Myocyte (in vitro differentiated cells): ENCODE results near the gene ALDH6A1. TPM values are rescaled to one million over a fixed set of nuclear protein-coding genes. Genes with fewer than 3 reads are reported as not detected.

Experiments used
- DNase-seq: peaks from one replicate; pipeline ENCODE4 v3.0.0-alpha.2; 2012; ENCODE audit warnings: low read depth
- total RNA-seq: library from RNA; depleted of rRNA; stranded (reverse); fragments of >200 nt; gene quantifications from 2 replicates; pipeline ENCODE4 v1.2.3, GENCODE V29; 2014

Gene ALDH6A1
- total RNA-seq, 1 donor from 2014 or later = 14.9 TPM

- no peak for DNase-seq
These were observed 34.3 kb downstream of the ALDH6A1 start for GRCh38 chr14:74049876-74050495.

GRCh38 chr14:74048281-74048680 lies 36.0 kb downstream of the ALDH6A1 start:
- no peak for DNase-seq

- DNase-seq = no peak
These were observed 38.7 kb downstream of the ALDH6A1 start for GRCh38 chr14:74045522-74045921.

- no peak for DNase-seq
These were observed 42.0 kb downstream of the ALDH6A1 start for GRCh38 chr14:74042296-74042695.

- DNase-seq = peak; percentile 66
These were observed 46.0 kb downstream of the ALDH6A1 start for GRCh38 chr14:74038020-74038859.

GRCh38 chr14:74035556-74035955 lies 48.7 kb downstream of the ALDH6A1 start:
- DNase-seq = no peak

GRCh38 chr14:74034572-74034971 lies 49.7 kb downstream of the ALDH6A1 start:
- DNase-seq = no peak

- DNase-seq = no peak
These were observed 55.1 kb downstream of the ALDH6A1 start for GRCh38 chr14:74029136-74029535.

GRCh38 chr14:74022346-74022745 lies 61.9 kb downstream of the ALDH6A1 start:
- DNase-seq = no peak

GRCh38 chr14:74019408-74020137 lies 64.7 kb downstream of the ALDH6A1 start:
- DNase-seq = peak; percentile 39

- DNase-seq = peak; percentile 88
These were observed 65.5 kb downstream of the ALDH6A1 start, which contains the start of the genes BBOF1 and ENTPD5 for GRCh38 chr14:74018586-74019407. BBOF1 (plus strand) TSS chr14:74019349; CDS start chr14:74019479, 130 bp downstream. ENTPD5 (minus strand) TSS chr14:74019288; CDS start chr14:73988102, 31,186 bp downstream.

GRCh38 chr14:74018174-74018585 lies 66.1 kb downstream of the ALDH6A1 start:
- peak; percentile 46 for DNase-seq

GRCh38 chr14:74015963-74016362 lies 68.3 kb downstream of the ALDH6A1 start:
- no peak for DNase-seq

- no peak for DNase-seq
These were observed 69.1 kb downstream of the ALDH6A1 start for GRCh38 chr14:74015176-74015575.

- no peak for DNase-seq
These were observed 70.0 kb downstream of the ALDH6A1 start for GRCh38 chr14:74014299-74014698.

GRCh38 chr14:74008843-74009499 lies 75.3 kb downstream of the ALDH6A1 start:
- DNase-seq = no peak
